Subcutaneous adipose tissue (tissue), 4 donors: ENCODE results near the gene PHF20. TPM values are rescaled to one million over a fixed set of nuclear protein-coding genes. Genes with fewer than 3 reads are reported as not detected.

Experiments used
- total RNA-seq, 4 donors: library from RNA; depleted of rRNA; stranded (reverse); fragments of >200 nt; gene quantifications; one replicate each; pipeline ENCODE4 v1.1.0, GENCODE V29; 2016
- TF ChIP-seq, protein P1 (sequence below): fragments of 450-650 bp; IDR thresholded peaks from one replicate; pipeline ENCODE4 v1.5.1; 2016; ENCODE audit warnings: low read depth, mild to moderate bottlenecking, control low read depth, antibody characterized with exemption, moderate library complexity

The PHF20 gene
- total RNA-seq, 4 donors from 2014 or later: 35.5 to 61.6 (median 44.5) TPM

DNA sequence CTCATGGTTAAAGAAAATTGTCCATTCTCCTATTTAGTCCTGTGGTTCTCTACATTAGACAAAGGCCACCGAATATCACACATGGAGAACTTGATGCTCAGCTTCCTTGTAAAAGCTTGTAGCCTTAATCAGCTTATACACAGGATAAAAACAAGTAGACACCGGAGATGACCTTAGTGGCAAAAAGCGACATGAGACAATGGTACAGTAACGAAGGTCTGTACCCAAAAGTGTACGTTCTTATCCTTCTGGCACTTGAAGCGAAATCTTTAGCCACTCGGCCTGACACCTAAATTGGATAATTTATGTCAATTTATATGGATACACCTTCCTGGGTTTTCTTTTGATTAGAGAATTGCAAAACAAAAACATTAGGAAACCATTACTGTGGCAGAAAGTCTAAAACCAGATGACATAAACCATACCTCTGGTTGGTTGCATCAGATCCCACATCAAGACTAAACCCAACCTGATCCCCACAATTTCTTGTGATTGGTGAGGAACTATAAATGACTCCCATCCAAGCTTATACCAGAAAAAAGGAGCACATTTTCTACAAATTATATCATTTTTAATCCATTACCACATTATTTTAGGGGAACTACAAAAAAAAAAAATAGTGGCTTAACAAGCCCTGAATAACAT, 35.9 kb upstream of the PHF20 start:
- TF ChIP-seq, protein P1, sequence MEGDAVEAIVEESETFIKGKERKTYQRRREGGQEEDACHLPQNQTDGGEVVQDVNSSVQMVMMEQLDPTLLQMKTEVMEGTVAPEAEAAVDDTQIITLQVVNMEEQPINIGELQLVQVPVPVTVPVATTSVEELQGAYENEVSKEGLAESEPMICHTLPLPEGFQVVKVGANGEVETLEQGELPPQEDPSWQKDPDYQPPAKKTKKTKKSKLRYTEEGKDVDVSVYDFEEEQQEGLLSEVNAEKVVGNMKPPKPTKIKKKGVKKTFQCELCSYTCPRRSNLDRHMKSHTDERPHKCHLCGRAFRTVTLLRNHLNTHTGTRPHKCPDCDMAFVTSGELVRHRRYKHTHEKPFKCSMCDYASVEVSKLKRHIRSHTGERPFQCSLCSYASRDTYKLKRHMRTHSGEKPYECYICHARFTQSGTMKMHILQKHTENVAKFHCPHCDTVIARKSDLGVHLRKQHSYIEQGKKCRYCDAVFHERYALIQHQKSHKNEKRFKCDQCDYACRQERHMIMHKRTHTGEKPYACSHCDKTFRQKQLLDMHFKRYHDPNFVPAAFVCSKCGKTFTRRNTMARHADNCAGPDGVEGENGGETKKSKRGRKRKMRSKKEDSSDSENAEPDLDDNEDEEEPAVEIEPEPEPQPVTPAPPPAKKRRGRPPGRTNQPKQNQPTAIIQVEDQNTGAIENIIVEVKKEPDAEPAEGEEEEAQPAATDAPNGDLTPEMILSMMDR: no peak

GRCh38 chr20:35737865-35738333, 33.9 kb upstream of the PHF20 start:
- TF ChIP-seq, protein P1: no peak

DNA sequence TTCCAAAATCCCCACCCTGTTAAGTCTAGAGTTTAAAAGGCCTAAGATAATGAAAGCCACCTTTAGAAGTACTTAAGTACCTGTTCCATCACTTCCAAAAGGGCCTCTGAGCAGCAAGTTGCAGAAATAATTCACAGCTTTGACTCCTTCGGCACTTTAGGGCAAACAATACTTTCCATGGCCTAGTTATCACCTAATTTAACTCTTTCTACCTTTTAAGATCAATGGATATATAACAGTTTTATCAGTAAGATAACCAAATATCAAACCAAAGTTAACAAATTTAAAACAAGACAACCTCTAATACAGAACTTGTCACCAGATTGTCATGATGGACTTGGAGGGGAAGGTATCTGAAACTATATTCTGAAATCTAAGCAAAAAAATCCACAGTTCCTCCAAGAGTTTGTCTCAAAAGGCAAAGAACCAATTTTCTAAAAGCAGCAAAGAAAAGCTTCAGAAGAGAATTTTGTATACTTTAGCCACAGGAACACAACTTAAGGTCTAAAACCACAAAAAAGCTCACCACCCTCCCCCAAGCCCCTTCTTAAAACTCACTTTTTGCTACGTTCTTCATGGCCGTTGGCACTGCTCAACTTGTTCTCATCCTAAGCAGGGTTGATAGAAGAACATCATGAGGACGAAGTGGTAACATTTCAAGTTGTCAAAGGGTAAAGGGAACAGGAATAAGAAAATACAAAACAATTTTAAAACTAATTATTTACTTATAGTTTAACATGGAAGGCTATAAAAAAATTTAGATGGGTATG, 33.2 kb upstream of the PHF20 start:
- TF ChIP-seq, protein P1: no peak

DNA sequence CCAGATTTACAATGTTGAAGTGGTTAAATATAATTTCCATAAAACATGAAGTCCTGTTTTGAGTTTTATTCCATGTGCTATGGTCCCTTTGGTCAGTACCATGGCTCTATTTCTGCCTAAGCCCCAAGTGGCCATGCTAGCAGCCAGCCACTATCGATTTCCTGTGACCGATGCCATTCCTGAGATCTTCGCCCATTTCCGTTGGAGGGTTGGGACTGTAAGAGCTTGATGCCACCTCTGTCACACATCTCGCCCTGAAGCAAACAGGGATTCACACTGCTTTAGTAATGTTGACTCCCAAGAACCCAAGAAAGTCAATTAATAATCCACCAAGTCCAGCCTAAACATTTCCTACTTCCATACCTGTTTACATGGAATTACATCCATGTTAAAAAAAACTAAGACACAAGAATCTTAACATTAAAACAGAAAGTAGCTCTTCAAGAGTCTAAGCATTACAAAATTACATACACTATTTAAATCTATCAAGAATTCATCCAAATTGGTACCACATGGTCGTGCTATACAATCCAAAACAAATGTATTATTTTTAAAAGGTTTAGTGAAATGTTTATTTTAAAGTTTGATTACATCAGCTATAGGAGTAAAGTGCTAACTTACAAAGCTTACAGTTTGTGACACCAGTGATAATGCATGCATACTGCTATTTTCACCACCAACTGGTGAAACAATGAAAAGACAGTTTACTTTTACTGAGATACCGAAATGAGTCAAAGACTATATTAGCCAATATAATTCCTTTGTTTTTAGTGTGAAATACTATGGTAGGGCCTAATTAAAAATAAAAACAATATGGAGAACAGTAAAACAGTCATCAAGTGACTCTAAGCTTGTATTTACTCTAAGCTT, 32.3 kb upstream of the PHF20 start:
- TF ChIP-seq, protein P1: no peak

GRCh38 chr20:35741892-35742740, 29.7 kb upstream of the PHF20 start, which contains the start of gene RBM39:
RBM39 (minus strand) TSS chr20:35742260; CDS start chr20:35740874, 1,386 bp downstream.
- TF ChIP-seq, protein P1: no peak

DNA sequence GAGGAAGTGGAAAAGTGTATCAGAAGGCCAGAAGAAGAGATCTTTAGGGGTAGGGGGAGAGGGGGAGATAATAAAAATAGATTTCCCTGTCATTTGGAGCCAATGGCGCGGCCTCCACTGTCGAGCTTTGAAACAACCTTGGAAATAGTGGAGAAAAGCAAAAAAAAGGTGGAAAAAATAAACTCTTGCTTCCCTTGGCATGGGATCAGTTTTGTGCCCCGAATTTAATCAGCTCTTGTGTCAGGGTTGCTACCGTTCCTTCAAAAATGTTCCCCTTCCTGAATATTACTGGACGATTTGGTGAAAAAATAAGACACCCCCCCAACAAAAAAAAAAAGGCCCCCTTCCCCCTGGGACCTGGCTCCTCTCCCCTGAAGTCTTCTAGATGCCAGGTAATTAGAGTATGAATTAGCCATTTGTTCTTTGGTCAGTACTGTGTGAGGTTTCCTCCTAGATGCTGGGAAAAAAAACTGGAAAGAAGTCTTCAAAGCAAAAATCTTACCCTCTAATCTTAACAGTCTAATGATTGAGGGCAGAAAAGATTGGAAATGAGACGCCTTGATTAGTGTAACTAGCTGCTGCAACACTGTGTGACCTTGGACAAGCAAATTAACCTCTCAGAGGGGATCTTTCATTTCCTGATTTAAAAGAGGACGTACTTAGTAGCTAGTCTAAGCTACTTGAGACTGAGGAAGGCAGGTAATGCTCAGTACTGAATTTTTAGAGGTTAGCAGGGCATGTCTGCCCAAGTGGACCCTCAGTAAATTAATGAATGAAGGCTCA, 28.9 kb upstream of the PHF20 start:
- TF ChIP-seq, protein P1: no peak
